BE2C (cell line): ENCODE measurements around the gene ATG7.

ENCODE experiments used
- DNase-seq: peaks from one replicate; pipeline ENCODE4 v3.0.0-alpha.2; 2020
- H3K27me3 ChIP-seq: fragments of 250-450 bp; sonication (Bioruptor Pico); 2 replicates; pipeline ENCODE4 v1.5.1; 2020; ENCODE audit warnings: mild to moderate bottlenecking
- H3K36me3 ChIP-seq: fragments of 250-450 bp; sonication (Bioruptor Pico); 2 replicates; pipeline ENCODE4 v1.5.1; 2020; ENCODE audit warnings: mild to moderate bottlenecking
- H3K4me1 ChIP-seq: fragments of 250-450 bp; sonication (Bioruptor Pico); 2 replicates; pipeline ENCODE4 v1.5.1; 2020
- H3K4me3 ChIP-seq: 2 replicates; pipeline ENCODE4 v1.5.1; 2011; ENCODE audit warnings: low read depth, low read length
- H3K9me3 ChIP-seq: fragments of 250-450 bp; sonication (Bioruptor Pico); 2 replicates; pipeline ENCODE4 v1.5.1; 2020
- CTCF ChIP-seq: IDR thresholded peaks from 2 replicates; pipeline ENCODE4 v1.5.1; 2012; ENCODE audit warnings: mild to moderate bottlenecking, low read depth, low read length

The ATG7 gene

GRCh38 chr3:11566916-11567315 lies 294.7 kb downstream of the ATG7 start:
- no peak overlapping the region for H3K4me3 ChIP-seq
- H3K36me3 ChIP-seq: no peaks in the 10 kb centered on the region
- no peak for TF ChIP-seq CTCF
- no peaks in the 10 kb centered on the region; the same call in 1 of the 2 replicates for H3K4me1 ChIP-seq
- no peaks in the 10 kb centered on the region for H3K9me3 ChIP-seq
- H3K27me3 ChIP-seq: no peaks in the 10 kb centered on the region
- DNase-seq: no peak

GRCh38 chr3:11567516-11568467 lies 295.6 kb downstream of the ATG7 start:
- DNase-seq: no peak
- TF ChIP-seq CTCF: no peak
- Histone ChIP-seq H3K27me3 (no peaks in the 10 kb centered on the region), H3K9me3 (no peaks in the 10 kb centered on the region), H3K4me3 (no peak overlapping the region), H3K36me3 (no peaks in the 10 kb centered on the region), H3K4me1 (no peaks in the 10 kb centered on the region; the same call in 1 of the 2 replicates)

- no peaks in the 10 kb centered on the region for H3K36me3 ChIP-seq
- no peak for DNase-seq
- H3K4me3 ChIP-seq: no peak overlapping the region
- H3K4me1 ChIP-seq: no peaks in the 10 kb centered on the region; the same call in 1 of the 2 replicates
- no peaks in the 10 kb centered on the region for H3K27me3 ChIP-seq
- TF ChIP-seq CTCF: no peak
- no peaks in the 10 kb centered on the region for H3K9me3 ChIP-seq
These were observed 296.4 kb downstream of the ATG7 start for GRCh38 chr3:11568503-11569155.

- Histone ChIP-seq H3K4me1 (no peaks in the 10 kb centered on the region; the same call in 1 of the 2 replicates), H3K4me3 (no peak overlapping the region), H3K9me3 (no peaks in the 10 kb centered on the region), H3K36me3 (no peaks in the 10 kb centered on the region), H3K27me3 (no peaks in the 10 kb centered on the region)
- DNase-seq: no peak
- TF ChIP-seq CTCF: no peak
These were observed 297.1 kb downstream of the ATG7 start for GRCh38 chr3:11569156-11569741.

GRCh38 chr3:11570251-11570650 lies 298.1 kb downstream of the ATG7 start:
- TF ChIP-seq CTCF: no peak
- peak; percentile 52 for DNase-seq
- no peaks in the 10 kb centered on the region; the same call in 1 of the 2 replicates for H3K4me1 ChIP-seq
- H3K4me3 ChIP-seq: no peak overlapping the region
- H3K9me3 ChIP-seq: no peaks in the 10 kb centered on the region
- no peaks in the 10 kb centered on the region for H3K36me3 ChIP-seq
- H3K27me3 ChIP-seq: no peaks in the 10 kb centered on the region
